Neural progenitor cell (in vitro differentiated cells): ENCODE measurements around the gene NDUFA13. TPM values are rescaled to one million over a fixed set of nuclear protein-coding genes. Genes with fewer than 3 reads are reported as not detected.

ENCODE experiments used
- DNase-seq: peaks from one replicate; pipeline ENCODE4 v3.0.0-alpha.2; 2016; ENCODE audit warnings: low spot score
- H2AFZ ChIP-seq: fragments of 200-600 bp; sonication (generic); replicated peaks from 2 replicates; pipeline ENCODE4 v1.6.1; 2016; ENCODE audit warnings: antibody characterized with exemption
- H3F3A ChIP-seq: fragments of 200-600 bp; sonication (generic); 2 replicates; pipeline ENCODE4 v1.6.1; 2016; ENCODE audit warnings: antibody characterized with exemption, low read depth
- H3K27ac ChIP-seq: fragments of 200-600 bp; sonication (generic); 2 replicates; pipeline ENCODE4 v1.5.1; 2016; ENCODE audit warnings: mild to moderate bottlenecking
- H3K27me3 ChIP-seq: fragments of 200-600 bp; sonication (generic); 2 replicates; pipeline ENCODE4 v1.6.1; 2016; ENCODE audit warnings: mild to moderate bottlenecking, moderate library complexity
- H3K36me3 ChIP-seq: fragments of 200-600 bp; sonication (generic); 2 replicates; pipeline ENCODE4 v1.5.1; 2016
- H3K4me1 ChIP-seq: fragments of 200-600 bp; sonication (generic); 2 replicates; pipeline ENCODE4 v1.6.1; 2016; ENCODE audit warnings: mixed run types
- H3K4me2 ChIP-seq: fragments of 200-600 bp; sonication (generic); 2 replicates; pipeline ENCODE4 v1.6.1; 2016
- H3K4me3 ChIP-seq: fragments of 200-600 bp; sonication (generic); 2 replicates; pipeline ENCODE4 v1.5.1; 2016
- H3K79me2 ChIP-seq: fragments of 200-600 bp; sonication (generic); 2 replicates; pipeline ENCODE4 v1.6.1; 2016; ENCODE audit warnings: low read depth
- H3K9ac ChIP-seq: fragments of 200-600 bp; sonication (generic); 2 replicates; pipeline ENCODE4 v1.6.1; 2016
- H3K9me3 ChIP-seq: fragments of 200-600 bp; sonication (generic); 2 replicates; pipeline ENCODE4 v1.5.1; 2016; ENCODE audit warnings: low read depth
- H4K20me1 ChIP-seq: fragments of 200-600 bp; sonication (generic); 2 replicates; pipeline ENCODE4 v1.6.1; 2016; ENCODE audit warnings: low read depth
- H3K27ac Mint-ChIP-seq: 3 replicates; pipeline ENCODE4 v1.8.0; 2021; ENCODE audit warnings: mixed read lengths
- H3K27me3 Mint-ChIP-seq: 2 replicates; pipeline ENCODE4 v1.8.0; 2022; ENCODE audit warnings: low read depth, mild to moderate bottlenecking, inconsistent platforms, moderate library complexity, mixed read lengths; ENCODE audit not compliant: insufficient read depth
- H3K36me3 Mint-ChIP-seq: 3 replicates; pipeline ENCODE4 v1.8.0; 2021; ENCODE audit warnings: mixed read lengths
- H3K4me1 Mint-ChIP-seq: 3 replicates; pipeline ENCODE4 v1.8.0; 2021; ENCODE audit warnings: mixed read lengths
- H3K4me3 Mint-ChIP-seq: 3 replicates; pipeline ENCODE4 v1.8.0; 2021; ENCODE audit warnings: mild to moderate bottlenecking, moderate library complexity, mixed read lengths
- H3K9me3 Mint-ChIP-seq: 3 replicates; pipeline ENCODE4 v1.8.0; 2020; ENCODE audit warnings: mixed read lengths
- CTCF ChIP-seq: fragments of 200-600 bp; sonication (generic); IDR thresholded peaks from 2 replicates; pipeline ENCODE4 v1.5.1; 2017; ENCODE audit warnings: antibody characterized with exemption, mild to moderate bottlenecking
- EZH2 ChIP-seq: fragments of 200-600 bp; sonication (generic); IDR thresholded peaks from 2 replicates; pipeline ENCODE4 v1.6.1; 2017; ENCODE audit warnings: antibody characterized with exemption, mild to moderate bottlenecking, moderate library complexity
- EZH2phosphoT487 ChIP-seq: fragments of 200-600 bp; sonication (generic); IDR thresholded peaks from 2 replicates; pipeline ENCODE4 v1.6.1; 2017; ENCODE audit warnings: antibody characterized with exemption
- total RNA-seq: library from RNA; depleted of rRNA; stranded (reverse); fragments of >200 nt; gene quantifications from 2 replicates; pipeline ENCODE4 v1.2.3, GENCODE V29; 2015; ENCODE audit warnings: low replicate concordance

Gene NDUFA13
- total RNA-seq, 1 donor from 2014 or later: 78.6 TPM

GRCh38 chr19:19550485-19550929 lies 34.5 kb downstream of the NDUFA13 start:
- Mint-ChIP-seq H3K4me1 (peaks cover 4% of the 10 kb centered on the region), H3K36me3 (no peaks in the 10 kb centered on the region), H3K4me3 (no peak overlapping the region), H3K27me3 (peaks cover 13% of the 10 kb centered on the region), H3K9me3 (no peaks in the 10 kb centered on the region), H3K27ac (no peak overlapping the region)
- Histone ChIP-seq H3K4me3 (no peak overlapping the region), H3F3A (peaks cover 12% of the 10 kb centered on the region), H3K9me3 (no peaks in the 10 kb centered on the region), H3K36me3 (no peaks in the 10 kb centered on the region), H3K9ac (no peak overlapping the region), H4K20me1 (no peaks in the 10 kb centered on the region), H2AFZ (no peak overlapping the region), H3K27ac (no peak overlapping the region), H3K4me1 (no peaks in the 10 kb centered on the region), H3K27me3 (no peaks in the 10 kb centered on the region), H3K79me2 (no peaks in the 10 kb centered on the region), H3K4me2 (no peak overlapping the region)
- TF ChIP-seq EZH2 (no peak), EZH2phosphoT487 (no peak), CTCF (no peak)
- no peak for DNase-seq

- Mint-ChIP-seq H3K27me3 (peaks cover 13% of the 10 kb centered on the region), H3K4me3 (no peak overlapping the region), H3K27ac (no peak overlapping the region), H3K9me3 (no peaks in the 10 kb centered on the region), H3K4me1 (peaks cover 4% of the 10 kb centered on the region), H3K36me3 (no peaks in the 10 kb centered on the region)
- peaks cover 12% of the 10 kb centered on the region for H3F3A ChIP-seq
- H3K36me3 ChIP-seq: no peaks in the 10 kb centered on the region
- H3K79me2 ChIP-seq: no peaks in the 10 kb centered on the region
- no peak overlapping the region for H3K27ac ChIP-seq
- peak; percentile 32 for DNase-seq
- no peaks in the 10 kb centered on the region for H4K20me1 ChIP-seq
- H3K4me2 ChIP-seq: no peak overlapping the region
- no peaks in the 10 kb centered on the region for H3K9me3 ChIP-seq
- H3K4me1 ChIP-seq: no peaks in the 10 kb centered on the region
- no peak overlapping the region for H3K9ac ChIP-seq
- no peaks in the 10 kb centered on the region for H3K27me3 ChIP-seq
- H2AFZ ChIP-seq: no peak overlapping the region
- no peak overlapping the region for H3K4me3 ChIP-seq
- no peak for TF ChIP-seq EZH2
- TF ChIP-seq EZH2phosphoT487: no peak
- no peak for TF ChIP-seq CTCF
Measured at GRCh38 chr19:19550972-19551852, 35.2 kb downstream of the NDUFA13 start.

GRCh38 chr19:19551853-19552192 lies 35.8 kb downstream of the NDUFA13 start:
- H3K27ac Mint-ChIP-seq: peak overlapping the region; percentile 53
- no peak overlapping the region for H3K4me3 ChIP-seq
- DNase-seq: no peak
- no peak overlapping the region for H3K9ac ChIP-seq
- no peaks in the 10 kb centered on the region for H3K79me2 ChIP-seq
- peaks cover 12% of the 10 kb centered on the region for H3F3A ChIP-seq
- H3K4me3 Mint-ChIP-seq: no peak overlapping the region
- no peak overlapping the region for H3K4me2 ChIP-seq
- no peaks in the 10 kb centered on the region for H4K20me1 ChIP-seq
- no peak overlapping the region for H3K27ac ChIP-seq
- H3K36me3 ChIP-seq: no peaks in the 10 kb centered on the region
- H3K36me3 Mint-ChIP-seq: no peaks in the 10 kb centered on the region
- H2AFZ ChIP-seq: no peak overlapping the region
- peaks cover 13% of the 10 kb centered on the region for H3K27me3 Mint-ChIP-seq
- H3K4me1 ChIP-seq: no peaks in the 10 kb centered on the region
- no peaks in the 10 kb centered on the region for H3K9me3 ChIP-seq
- H3K4me1 Mint-ChIP-seq: peaks cover 4% of the 10 kb centered on the region
- no peaks in the 10 kb centered on the region for H3K27me3 ChIP-seq
- no peaks in the 10 kb centered on the region for H3K9me3 Mint-ChIP-seq
- no peak for TF ChIP-seq CTCF
- TF ChIP-seq EZH2: no peak
- TF ChIP-seq EZH2phosphoT487: no peak
